Gastroesophageal sphincter (tissue), 3 donors: ENCODE measurements around the gene HS6ST3.

ENCODE experiments used
- POLR2A ChIP-seq, 2 donors: fragments of 450-650 bp; IDR thresholded peaks; one replicate each; pipeline ENCODE4 v1.6.1; 2017; ENCODE audit warnings: antibody characterized with exemption in 2 of 2, mild to moderate bottlenecking in 2 of 2, moderate library complexity in 1 of 2
- TF ChIP-seq, protein P1 (sequence below), 4 experiments: fragments of 200-600 bp in 2 of 4; fragments of 450-650 bp in 2 of 4; sonication (generic) in 1 of 4; IDR thresholded peaks; one replicate each; pipeline ENCODE4 v1.5.1; 2017 to 2019; ENCODE audit warnings: antibody characterized with exemption in 4 of 4, mild to moderate bottlenecking in 2 of 4, moderate library complexity in 2 of 4

DNA sequence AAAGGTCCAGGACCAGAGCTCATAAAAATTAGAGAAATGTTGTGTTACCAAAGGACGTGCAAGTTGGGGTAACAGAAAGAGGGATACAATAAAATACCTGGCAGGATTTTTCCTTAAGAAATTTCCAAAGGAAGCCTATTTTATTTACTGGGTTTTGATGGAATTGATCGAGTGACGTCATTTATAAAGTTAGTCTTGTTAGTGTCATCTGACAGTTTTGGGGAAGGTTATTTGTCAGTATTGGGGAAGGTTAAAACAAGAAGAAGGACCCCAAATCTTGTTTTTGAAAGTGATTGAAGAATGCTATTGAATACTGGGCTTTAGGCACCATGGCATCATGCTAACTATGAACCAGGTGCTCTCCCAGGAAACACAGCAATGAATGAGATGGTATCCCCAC is 287.9 kb downstream of the HS6ST3 start:
- TF ChIP-seq, protein P1, sequence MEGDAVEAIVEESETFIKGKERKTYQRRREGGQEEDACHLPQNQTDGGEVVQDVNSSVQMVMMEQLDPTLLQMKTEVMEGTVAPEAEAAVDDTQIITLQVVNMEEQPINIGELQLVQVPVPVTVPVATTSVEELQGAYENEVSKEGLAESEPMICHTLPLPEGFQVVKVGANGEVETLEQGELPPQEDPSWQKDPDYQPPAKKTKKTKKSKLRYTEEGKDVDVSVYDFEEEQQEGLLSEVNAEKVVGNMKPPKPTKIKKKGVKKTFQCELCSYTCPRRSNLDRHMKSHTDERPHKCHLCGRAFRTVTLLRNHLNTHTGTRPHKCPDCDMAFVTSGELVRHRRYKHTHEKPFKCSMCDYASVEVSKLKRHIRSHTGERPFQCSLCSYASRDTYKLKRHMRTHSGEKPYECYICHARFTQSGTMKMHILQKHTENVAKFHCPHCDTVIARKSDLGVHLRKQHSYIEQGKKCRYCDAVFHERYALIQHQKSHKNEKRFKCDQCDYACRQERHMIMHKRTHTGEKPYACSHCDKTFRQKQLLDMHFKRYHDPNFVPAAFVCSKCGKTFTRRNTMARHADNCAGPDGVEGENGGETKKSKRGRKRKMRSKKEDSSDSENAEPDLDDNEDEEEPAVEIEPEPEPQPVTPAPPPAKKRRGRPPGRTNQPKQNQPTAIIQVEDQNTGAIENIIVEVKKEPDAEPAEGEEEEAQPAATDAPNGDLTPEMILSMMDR (IDR thresholded peaks at IDR 0.05), result no peak
- TF ChIP-seq POLR2A (IDR thresholded peaks at IDR 0.05), result no peak
